Astrocyte (in vitro differentiated cells and primary cell): ENCODE data around the gene TOLLIP. TPM values are rescaled to one million over a fixed set of nuclear protein-coding genes. Genes with fewer than 3 reads are reported as not detected.
"Not testable (repeated sequence)": the region's sequence is repeated elsewhere in the genome, so short reads cannot be mapped to it uniquely, and the experiment has no call there.

Experiments used
- DNase-seq: peaks from one replicate; pipeline ENCODE4 v3.0.0-alpha.2; 2010; ENCODE audit warnings: low read depth
- FAIRE-seq: peaks from 2 replicates; lab custom pipeline; 2011; peaks lifted over from hg19 to GRCh38; lab: Jason Lieb, UNC
- H2AFZ ChIP-seq: 2 replicates; pipeline ENCODE4 v1.6.0; 2012; ENCODE audit warnings: low read depth, low read length, inconsistent platforms
- H3K27ac ChIP-seq: 2 replicates; pipeline ENCODE4 v1.5.1; 2011; ENCODE audit warnings: low read depth, low read length, inconsistent platforms
- H3K27me3 ChIP-seq: 2 replicates; pipeline ENCODE4 v1.6.0; 2011; ENCODE audit warnings: low read length, inconsistent platforms; ENCODE audit not compliant: insufficient read depth
- H3K36me3 ChIP-seq: 2 replicates; pipeline ENCODE4 v1.5.1; 2011; ENCODE audit warnings: low read length, inconsistent platforms; ENCODE audit not compliant: insufficient read depth
- H3K4me1 ChIP-seq: 2 replicates; pipeline ENCODE4 v1.5.1; 2011; ENCODE audit warnings: low read length, inconsistent platforms; ENCODE audit not compliant: insufficient read depth
- H3K4me2 ChIP-seq: 2 replicates; pipeline ENCODE4 v1.6.0; 2012; ENCODE audit warnings: low read length, inconsistent platforms
- H3K4me3 ChIP-seq: 2 replicates; pipeline ENCODE4 v1.5.1; 2011; ENCODE audit warnings: low read depth, mild to moderate bottlenecking, low read length, inconsistent platforms; ENCODE audit not compliant: insufficient read depth
- H3K79me2 ChIP-seq: 2 replicates; pipeline ENCODE4 v1.6.0; 2012; ENCODE audit warnings: mild to moderate bottlenecking, low read length, inconsistent platforms; ENCODE audit not compliant: insufficient read depth
- H3K9ac ChIP-seq: 2 replicates; pipeline ENCODE4 v1.6.0; 2012; ENCODE audit warnings: mild to moderate bottlenecking, low read length, inconsistent platforms
- H3K9me3 ChIP-seq: 2 replicates; pipeline ENCODE4 v1.5.1; 2012; ENCODE audit warnings: low read depth, mild to moderate bottlenecking, low read length, inconsistent platforms; ENCODE audit not compliant: insufficient read depth
- H4K20me1 ChIP-seq: 2 replicates; pipeline ENCODE4 v1.6.0; 2012; ENCODE audit warnings: low read length, inconsistent platforms; ENCODE audit not compliant: insufficient read depth
- H3K27ac Mint-ChIP-seq: one replicate; pipeline ENCODE4 v1.8.0; 2021; ENCODE audit warnings: mild to moderate bottlenecking, mixed read lengths; ENCODE audit not compliant: unreplicated experiment
- H3K27me3 Mint-ChIP-seq: one replicate; pipeline ENCODE4 v1.8.0; 2021; ENCODE audit warnings: low read depth, mixed read lengths; ENCODE audit not compliant: unreplicated experiment
- H3K36me3 Mint-ChIP-seq: one replicate; pipeline ENCODE4 v1.8.0; 2021; ENCODE audit warnings: low read depth, mixed read lengths; ENCODE audit not compliant: unreplicated experiment
- H3K4me1 Mint-ChIP-seq: one replicate; pipeline ENCODE4 v1.8.0; 2021; ENCODE audit warnings: low read depth, mixed read lengths; ENCODE audit not compliant: unreplicated experiment
- H3K4me3 Mint-ChIP-seq: one replicate; pipeline ENCODE4 v1.8.0; 2021; ENCODE audit warnings: mild to moderate bottlenecking, moderate library complexity, mixed read lengths; ENCODE audit not compliant: unreplicated experiment
- H3K9me3 Mint-ChIP-seq: one replicate; pipeline ENCODE4 v1.8.0; 2021; ENCODE audit warnings: mild to moderate bottlenecking, mixed read lengths; ENCODE audit not compliant: unreplicated experiment
- CTCF ChIP-seq: IDR thresholded peaks from 2 replicates; pipeline ENCODE4 v1.5.1; 2011; ENCODE audit warnings: low read depth, mild to moderate bottlenecking, inconsistent platforms, low read length, moderate library complexity; ENCODE audit not compliant: insufficient read depth
- EZH2 ChIP-seq: IDR thresholded peaks from 2 replicates; pipeline ENCODE4 v1.6.1; 2012; ENCODE audit warnings: mild to moderate bottlenecking, low read length, inconsistent platforms; ENCODE audit not compliant: insufficient read depth
- total RNA-seq: library from RNA; stranded (reverse); gene quantifications from 2 replicates; pipeline ENCODE4 v1.2.1, GENCODE V29; 2021

TOLLIP gene
- total RNA-seq, 1 donor from 2014 or later, result 46.4 TPM

DNA sequence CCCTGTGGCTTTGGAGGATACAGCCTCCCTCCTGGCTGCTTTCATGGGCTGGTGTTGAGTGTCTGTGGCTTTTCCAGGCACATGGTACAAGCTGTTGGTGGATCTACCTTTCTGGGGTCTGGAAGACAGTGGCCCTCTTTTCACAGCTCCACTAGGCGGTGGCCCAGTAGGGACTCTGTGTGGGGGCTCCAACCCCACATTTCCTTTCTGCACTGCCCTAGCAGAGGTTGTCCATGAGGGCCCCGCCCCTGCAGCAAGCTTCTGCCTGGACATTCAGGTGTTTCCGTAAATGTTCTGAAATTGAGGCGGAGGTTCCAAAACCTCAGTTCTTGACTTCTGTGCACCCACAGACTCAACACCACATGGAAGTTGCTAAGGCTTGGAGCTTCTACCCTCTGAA lies 44.0 kb downstream of the TOLLIP start:
- not testable (repeated sequence) for H3K9ac ChIP-seq, FAIRE-seq, H3K36me3 ChIP-seq, H3K9me3 Mint-ChIP-seq, H3K27me3 Mint-ChIP-seq, H3K4me2 ChIP-seq, H3K36me3 Mint-ChIP-seq, H3K27ac ChIP-seq, H3K9me3 ChIP-seq, H3K27me3 ChIP-seq, H3K79me2 ChIP-seq, H4K20me1 ChIP-seq, DNase-seq, H3K4me1 Mint-ChIP-seq, H2AFZ ChIP-seq, H3K4me3 Mint-ChIP-seq, H3K27ac Mint-ChIP-seq, H3K4me1 ChIP-seq, H3K4me3 ChIP-seq

DNA sequence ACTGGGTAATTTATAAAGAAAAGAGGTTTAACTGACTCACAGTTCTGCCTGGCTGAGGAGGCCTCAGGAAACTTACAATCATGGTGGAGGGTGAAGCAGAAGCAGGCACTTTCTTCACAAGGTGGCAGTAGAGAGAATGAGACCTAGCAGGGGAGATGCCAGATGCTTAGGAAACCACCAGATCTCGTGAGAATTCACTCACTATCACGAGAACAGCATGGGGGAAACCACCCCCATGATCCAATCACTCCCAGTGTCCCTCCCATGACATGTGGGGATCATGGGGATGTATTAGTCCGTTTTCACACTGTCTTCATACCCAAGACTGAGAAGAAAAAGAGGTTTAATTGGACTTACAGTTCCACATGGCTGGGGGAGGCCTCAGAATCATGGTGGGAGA lies 45.0 kb downstream of the TOLLIP start:
- H3K4me3 ChIP-seq, H4K20me1 ChIP-seq, H3K9ac ChIP-seq, H3K27me3 Mint-ChIP-seq, H3K27ac ChIP-seq, H2AFZ ChIP-seq, H3K4me2 ChIP-seq, H3K9me3 Mint-ChIP-seq, H3K4me1 Mint-ChIP-seq, H3K79me2 ChIP-seq, H3K27ac Mint-ChIP-seq, H3K36me3 Mint-ChIP-seq, H3K9me3 ChIP-seq, H3K27me3 ChIP-seq, H3K36me3 ChIP-seq, FAIRE-seq, H3K4me1 ChIP-seq: not testable (repeated sequence)
- DNase-seq, result peak; percentile 49
- peak; percentile 20 for TF ChIP-seq CTCF
- H3K4me3 Mint-ChIP-seq, result peak overlapping the region; percentile 12

DNA sequence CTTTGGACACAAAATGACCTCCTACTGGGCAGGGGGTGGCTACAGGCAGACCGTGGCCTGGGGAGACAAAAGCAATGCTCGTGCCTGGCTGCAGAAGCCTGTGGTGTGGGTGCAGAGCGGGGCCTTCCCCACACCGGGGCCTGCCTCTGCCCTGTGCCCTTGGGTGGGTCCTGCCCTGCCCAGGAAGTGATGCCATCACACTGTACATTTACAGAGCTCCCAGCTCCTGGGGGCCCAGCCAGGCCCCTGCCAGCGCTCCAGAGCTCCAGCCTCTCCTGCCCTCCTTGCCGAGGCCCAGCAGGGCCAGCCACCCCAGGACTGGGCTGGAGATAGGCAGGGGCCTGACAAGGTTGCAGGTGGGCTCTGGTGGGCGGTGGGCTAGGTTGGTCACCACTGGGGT lies 46.4 kb downstream of the TOLLIP start:
- Histone ChIP-seq H3K9me3 (no peaks in the 10 kb centered on the region), H3K9ac (peak overlapping the region; percentile 70), H2AFZ (peak overlapping the region; percentile 79), H3K27ac (no peak overlapping the region), H3K36me3 (no peaks in the 10 kb centered on the region), H3K4me2 (peak overlapping the region; percentile 85), H3K4me1 (peaks cover 4% of the 10 kb centered on the region), H3K79me2 (no peaks in the 10 kb centered on the region), H3K27me3 (no peaks in the 10 kb centered on the region), H3K4me3 (peak overlapping the region; percentile 53), H4K20me1 (no peaks in the 10 kb centered on the region)
- H3K4me1 Mint-ChIP-seq, result no peaks in the 10 kb centered on the region
- peaks cover 8% of the 10 kb centered on the region for H3K9me3 Mint-ChIP-seq
- DNase-seq, result no peak
- peak overlapping the region; percentile 27 for H3K4me3 Mint-ChIP-seq
- no peak for FAIRE-seq
- H3K27ac Mint-ChIP-seq, result no peak overlapping the region
- no peaks in the 10 kb centered on the region for H3K36me3 Mint-ChIP-seq
- no peak for TF ChIP-seq CTCF
- TF ChIP-seq EZH2, result no peak
- H3K27me3 Mint-ChIP-seq, result peaks cover 2% of the 10 kb centered on the region
